Keratinocyte (primary cell): ENCODE measurements around the gene DDX50. TPM values are rescaled to one million over a fixed set of nuclear protein-coding genes. Genes with fewer than 3 reads are reported as not detected.

ENCODE experiments used
- DNase-seq: peaks from one replicate; pipeline ENCODE4 v3.0.0-alpha.2; 2011; ENCODE audit warnings: low read depth, missing footprints, low spot score
- FAIRE-seq: peaks from 2 replicates; lab custom pipeline; 2011; peaks lifted over from hg19 to GRCh38; lab: Jason Lieb, UNC
- H2AFZ ChIP-seq: 2 replicates; pipeline ENCODE4 v1.6.0; 2012; ENCODE audit warnings: low read length, control low read depth, inconsistent platforms; ENCODE audit not compliant: control insufficient read depth
- H3K27ac ChIP-seq: 2 replicates; pipeline ENCODE4 v1.5.1; 2011; ENCODE audit warnings: low read length; ENCODE audit not compliant: control insufficient read depth, insufficient read depth
- H3K27me3 ChIP-seq: 3 replicates; pipeline ENCODE4 v1.6.0; 2011; ENCODE audit warnings: low read length; ENCODE audit not compliant: control insufficient read depth, insufficient read depth; ENCODE audit errors: extremely low read depth
- H3K36me3 ChIP-seq, 2 experiments: 2 replicates in 1 of 2; 3 replicates in 1 of 2; pipeline ENCODE4 v1.5.1; 2011; ENCODE audit warnings: low read length in 2 of 2, mild to moderate bottlenecking in 1 of 2; ENCODE audit not compliant: control insufficient read depth in 2 of 2, insufficient read depth in 2 of 2; ENCODE audit errors: extremely low read depth in 1 of 2
- H3K4me1 ChIP-seq: 3 replicates; pipeline ENCODE4 v1.5.1; 2011; ENCODE audit warnings: low read length; ENCODE audit not compliant: control insufficient read depth, insufficient read depth; ENCODE audit errors: extremely low read depth
- H3K4me2 ChIP-seq: 3 replicates; pipeline ENCODE4 v1.6.0; 2011; ENCODE audit warnings: low read depth, low read length; ENCODE audit not compliant: control insufficient read depth, insufficient read depth; ENCODE audit errors: extremely low read depth
- H3K4me3 ChIP-seq, 3 experiments: fragments of 200-600 bp in 1 of 3; sonication (generic) in 1 of 3; 2 replicates in 2 of 3; 3 replicates in 1 of 3; pipeline ENCODE4 v1.5.1; 2011 to 2016; ENCODE audit warnings: low read length in 3 of 3, mild to moderate bottlenecking in 3 of 3, control low read depth in 2 of 3, inconsistent platforms in 1 of 3, low read depth in 1 of 3, mixed read lengths in 1 of 3, mixed run types in 1 of 3, moderate library complexity in 1 of 3; ENCODE audit not compliant: control insufficient read depth in 2 of 3, insufficient read depth in 2 of 3; ENCODE audit errors: extremely low read depth in 1 of 3
- H3K79me2 ChIP-seq: 2 replicates; pipeline ENCODE4 v1.6.0; 2012; ENCODE audit warnings: low read length; ENCODE audit not compliant: control insufficient read depth, insufficient read depth
- H3K9ac ChIP-seq: 3 replicates; pipeline ENCODE4 v1.6.0; 2011; ENCODE audit warnings: low read length; ENCODE audit not compliant: control insufficient read depth, insufficient read depth; ENCODE audit errors: extremely low read depth
- H3K9me1 ChIP-seq: 3 replicates; pipeline ENCODE4 v1.6.0; 2011; ENCODE audit warnings: low read length; ENCODE audit not compliant: control insufficient read depth, insufficient read depth; ENCODE audit errors: extremely low read depth
- H3K9me3 ChIP-seq: 2 replicates; pipeline ENCODE4 v1.5.1; 2012; ENCODE audit warnings: low read depth, low read length; ENCODE audit not compliant: control insufficient read depth
- H4K20me1 ChIP-seq: 3 replicates; pipeline ENCODE4 v1.6.0; 2011; ENCODE audit warnings: low read length; ENCODE audit not compliant: control insufficient read depth, insufficient read depth; ENCODE audit errors: extremely low read depth
- CTCF ChIP-seq, 3 experiments: IDR thresholded peaks in 1 of 3; conservative IDR thresholded peaks in 1 of 3; optimal IDR thresholded peaks in 1 of 3; 2 replicates in 2 of 3; 3 replicates in 1 of 3; pipeline versions ENCODE3 to v1.5.1; 2011; ENCODE audit warnings: low read length in 3 of 3, mild to moderate bottlenecking in 3 of 3, moderate library complexity in 2 of 3, control low read depth in 1 of 3, inconsistent platforms in 1 of 3; ENCODE audit not compliant: insufficient read depth in 2 of 3; ENCODE audit errors: extremely low read depth in 1 of 3
- EZH2 ChIP-seq: IDR thresholded peaks from one replicate; pipeline ENCODE4 v1.6.1; 2012; ENCODE audit warnings: inconsistent platforms, mild to moderate bottlenecking, low read length, moderate library complexity
- dilution Hi-C: fragments of 300-500 bp; cut with MboI; formaldehyde crosslinking; loops from one replicate; pipeline ENCODE4 v1.7.0; 2020; ENCODE audit warnings: low sequenced_read_pairs; ENCODE audit not compliant: extremely low pct_ligation_motif_present
- polyA plus RNA-seq, 5 experiments: library from polyadenylated mRNA; depleted of rRNA in 3 of 5; stranded (reverse) in 3 of 5; stranded (forward) in 1 of 5; unstranded in 1 of 5; fragments of >200 nt; gene quantifications; 1 replicate in 1 of 5; 2 replicates in 3 of 5; 3 replicates in 1 of 5; pipeline versions ENCODE4 v1.2.1 to v1.2.3, GENCODE V29; 2011 to 2012; ENCODE audit warnings: missing spikeins in 2 of 5, low read depth in 1 of 5, low replicate concordance in 1 of 5

DDX50 gene
- polyA plus RNA-seq, 1 donor (not counting 4 experiments of a cell fraction or from before 2014, with no cell fraction given) = 40.6 TPM

DNA sequence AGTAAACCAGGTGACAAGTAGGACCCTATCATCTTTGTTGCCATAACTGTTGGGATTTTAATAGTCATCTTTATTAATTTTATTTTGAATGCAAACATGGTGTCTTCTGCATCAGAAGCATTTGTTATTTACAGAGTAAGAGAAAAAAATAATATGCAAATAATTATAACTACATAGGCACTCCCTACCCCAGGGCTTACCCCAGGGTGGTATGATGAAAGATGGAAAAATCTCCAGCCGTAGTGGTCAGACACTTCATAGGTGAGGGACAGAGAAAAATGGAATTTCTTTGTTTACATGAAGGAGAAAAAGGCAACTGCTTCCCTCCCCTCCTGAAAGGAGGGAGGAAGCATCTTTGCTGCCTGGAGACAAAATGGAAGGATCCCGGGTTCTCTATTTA lies 44.1 kb upstream of the DDX50 start:
- Histone ChIP-seq H3K4me2 (no peak overlapping the region), H3K4me3 (no peak overlapping the region), H3K9ac (no peak overlapping the region), H3K9me1 (no peaks in the 10 kb centered on the region), H3K36me3 (no peaks in the 10 kb centered on the region), H3K79me2 (no peaks in the 10 kb centered on the region), H3K27ac (no peak overlapping the region), H3K4me1 (no peaks in the 10 kb centered on the region), H2AFZ (no peak overlapping the region), H4K20me1 (no peaks in the 10 kb centered on the region), H3K27me3 (peaks cover 4% of the 10 kb centered on the region), H3K9me3 (peaks cover 4% of the 10 kb centered on the region)
- dilution Hi-C loops = no loop called here
- FAIRE-seq = no peak
- TF ChIP-seq CTCF (optimal IDR thresholded peaks at IDR 0.05 in 1 of 3, IDR thresholded peaks at IDR 0.05 in 1 of 3, conservative IDR thresholded peaks at IDR 0.05 in 1 of 3; ENCODE audit: extremely low read depth in 1 of 3, insufficient read depth in 2 of 3, low read length in 3 of 3) (no peak), EZH2 (no peak)
- DNase-seq = no peak

GRCh38 chr10:68861253-68861652 lies 39.9 kb upstream of the DDX50 start:
- Histone ChIP-seq H3K27ac (no peak overlapping the region), H2AFZ (no peak overlapping the region), H3K4me2 (no peak overlapping the region), H3K27me3 (peaks cover 4% of the 10 kb centered on the region), H3K9ac (no peak overlapping the region), H3K79me2 (no peaks in the 10 kb centered on the region), H4K20me1 (no peaks in the 10 kb centered on the region), H3K4me1 (no peaks in the 10 kb centered on the region), H3K4me3 (no peak overlapping the region), H3K36me3 (no peaks in the 10 kb centered on the region), H3K9me3 (peaks cover 4% of the 10 kb centered on the region), H3K9me1 (no peaks in the 10 kb centered on the region)
- no peak for DNase-seq
- dilution Hi-C loops = no loop called here
- no peak for TF ChIP-seq EZH2
- TF ChIP-seq CTCF (optimal IDR thresholded peaks at IDR 0.05 in 1 of 3, IDR thresholded peaks at IDR 0.05 in 1 of 3, conservative IDR thresholded peaks at IDR 0.05 in 1 of 3; ENCODE audit: extremely low read depth in 1 of 3, insufficient read depth in 2 of 3, low read length in 3 of 3) = no peak
- FAIRE-seq = no peak
